Activated naive CD4-positive, alpha-beta T cell treated with anti-CD3 and anti-CD28 coated beads, Interleukin-2, amount 10 ng/mL, durations not matched to agents 5 hours and 36 hours (primary cell): Measurements from ENCODE around the gene SLC25A4. TPM values are rescaled to one million over a fixed set of nuclear protein-coding genes. Genes with fewer than 3 reads are reported as not detected.

Source experiments
- total RNA-seq, 2 experiments: library from RNA; stranded (reverse); gene quantifications; one replicate each; pipeline ENCODE4 v1.2.3, GENCODE V29; 2021

Gene SLC25A4
- total RNA-seq = 1 to 10 TPM; 2.9 to 3.3 TPM

DNA sequence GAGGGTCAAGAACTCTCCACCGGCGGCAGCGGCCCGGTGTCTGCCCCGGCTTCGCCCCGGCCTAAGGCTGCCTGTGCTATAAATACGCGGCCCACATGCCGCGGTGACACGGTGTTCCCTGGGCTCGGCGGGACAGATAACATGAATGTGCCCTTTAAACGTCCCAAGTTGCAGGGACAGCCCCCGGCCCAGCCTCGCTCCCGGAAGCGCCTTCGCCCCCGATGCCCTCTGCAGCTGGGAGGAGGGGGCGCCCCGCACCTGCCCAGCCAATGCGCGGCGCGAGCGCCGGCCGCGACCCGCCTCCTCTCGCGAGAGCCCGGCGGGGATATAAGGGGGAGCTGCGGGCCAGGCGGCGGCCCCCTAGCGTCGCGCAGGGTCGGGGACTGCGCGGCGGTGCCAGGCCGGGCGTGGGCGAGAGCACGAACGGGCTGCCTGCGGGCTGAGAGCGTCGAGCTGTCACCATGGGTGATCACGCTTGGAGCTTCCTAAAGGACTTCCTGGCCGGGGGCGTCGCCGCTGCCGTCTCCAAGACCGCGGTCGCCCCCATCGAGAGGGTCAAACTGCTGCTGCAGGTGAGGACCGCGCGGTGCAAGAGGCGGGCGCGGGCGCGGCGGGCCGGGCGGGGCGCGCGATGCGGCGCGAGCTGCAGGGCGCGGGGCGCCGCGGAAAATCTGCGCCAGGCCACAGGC lies at the start of gene SLC25A4:
SLC25A4 (plus strand) TSS at position 355 of the 689 bp plus-strand sequence; CDS start at position 462, 107 bp downstream.

Other genes starting within 250 kb of the SLC25A4 start
- gene HELT, start 124.8 kb upstream of the SLC25A4 start, total RNA-seq = not detected
- gene CFAP97, start 60.7 kb downstream of the SLC25A4 start, total RNA-seq = 10 to 100 TPM; 35.7 to 36.9 TPM
- 10 to 100 TPM; 16.3 to 16.5 TPM for gene SNX25, start 66.3 kb downstream of the SLC25A4 start, total RNA-seq